Astrocyte of the spinal cord (primary cell): ENCODE data around the gene PDE9A.
A peak's percentile ranks its signal among the peaks of the same experiment; 100 is the strongest.

Experiments
- DNase-seq: peaks from one replicate; pipeline ENCODE4 v3.0.0; 2011; ENCODE audit warnings: low read depth, low spot score
- H3K4me3 ChIP-seq: 2 replicates; pipeline ENCODE4 v1.5.1; 2011; ENCODE audit warnings: low read depth, mild to moderate bottlenecking, low read length, moderate library complexity
- in situ Hi-C: cut with HindIII; loops from 2 replicates; pipeline ENCODE4 v1.10.0; 2017; ENCODE audit warnings: low sequenced_read_pairs
- TF ChIP-seq, protein P1 (sequence below): IDR thresholded peaks from 2 replicates; pipeline ENCODE4 v1.5.1; 2012; ENCODE audit warnings: low read depth, mild to moderate bottlenecking, low read length, inconsistent platforms

PDE9A gene

DNA sequence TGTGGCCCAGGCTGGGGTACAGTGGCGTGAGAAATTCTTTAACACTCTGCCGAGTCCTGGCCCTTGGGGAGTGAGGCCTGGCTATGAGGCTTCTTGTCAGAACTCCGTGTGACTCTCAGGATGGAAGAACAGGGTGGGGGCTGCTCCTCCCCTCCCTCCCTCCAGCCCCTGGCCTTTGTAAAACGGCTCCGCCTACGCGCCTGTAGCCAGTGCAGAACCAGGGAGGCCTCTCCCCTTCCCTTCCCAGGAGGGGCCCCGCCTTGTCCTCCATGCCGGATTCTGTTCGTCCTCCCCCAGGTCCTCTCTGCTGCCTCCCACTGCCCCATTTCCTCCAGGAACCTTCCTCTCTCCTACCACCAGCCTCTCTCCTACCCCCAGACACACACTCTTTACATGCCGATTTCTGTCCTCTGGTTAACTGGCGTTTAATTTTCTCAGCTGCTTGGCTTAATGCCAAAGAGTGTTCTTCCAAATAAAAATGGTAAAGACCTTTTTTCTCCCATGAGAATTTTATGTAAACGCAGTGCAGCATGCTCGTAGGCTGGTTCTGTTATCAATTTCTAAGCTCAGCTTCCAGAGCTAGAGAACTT lies 21.0 kb downstream of the PDE9A start:
- no peak overlapping the region for H3K4me3 ChIP-seq
- TF ChIP-seq, protein P1, sequence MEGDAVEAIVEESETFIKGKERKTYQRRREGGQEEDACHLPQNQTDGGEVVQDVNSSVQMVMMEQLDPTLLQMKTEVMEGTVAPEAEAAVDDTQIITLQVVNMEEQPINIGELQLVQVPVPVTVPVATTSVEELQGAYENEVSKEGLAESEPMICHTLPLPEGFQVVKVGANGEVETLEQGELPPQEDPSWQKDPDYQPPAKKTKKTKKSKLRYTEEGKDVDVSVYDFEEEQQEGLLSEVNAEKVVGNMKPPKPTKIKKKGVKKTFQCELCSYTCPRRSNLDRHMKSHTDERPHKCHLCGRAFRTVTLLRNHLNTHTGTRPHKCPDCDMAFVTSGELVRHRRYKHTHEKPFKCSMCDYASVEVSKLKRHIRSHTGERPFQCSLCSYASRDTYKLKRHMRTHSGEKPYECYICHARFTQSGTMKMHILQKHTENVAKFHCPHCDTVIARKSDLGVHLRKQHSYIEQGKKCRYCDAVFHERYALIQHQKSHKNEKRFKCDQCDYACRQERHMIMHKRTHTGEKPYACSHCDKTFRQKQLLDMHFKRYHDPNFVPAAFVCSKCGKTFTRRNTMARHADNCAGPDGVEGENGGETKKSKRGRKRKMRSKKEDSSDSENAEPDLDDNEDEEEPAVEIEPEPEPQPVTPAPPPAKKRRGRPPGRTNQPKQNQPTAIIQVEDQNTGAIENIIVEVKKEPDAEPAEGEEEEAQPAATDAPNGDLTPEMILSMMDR, result no peak
- no peak for DNase-seq
- in situ Hi-C loops, result no loop called here

DNA sequence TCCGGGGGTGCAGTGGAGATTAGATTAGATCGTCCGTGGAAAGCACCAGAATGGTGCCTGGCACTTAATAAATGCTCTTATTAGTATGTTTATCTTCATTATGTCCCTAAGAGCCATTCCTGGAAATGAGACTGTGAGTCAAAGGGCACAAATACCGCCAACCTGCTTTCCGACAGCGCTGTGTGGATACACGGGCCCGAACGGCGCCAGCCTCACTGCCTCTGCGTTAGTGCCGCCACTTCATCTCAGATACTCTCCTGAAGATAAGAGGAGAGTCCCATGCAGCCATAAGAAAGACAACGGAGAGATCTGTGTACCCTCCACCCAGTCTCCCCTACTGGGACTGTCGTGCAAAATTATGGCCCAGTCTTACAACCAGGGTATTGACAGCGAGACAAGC lies 22.0 kb downstream of the PDE9A start:
- DNase-seq, result no peak
- no peak overlapping the region for H3K4me3 ChIP-seq
- TF ChIP-seq, protein P1, result no peak
- in situ Hi-C loops, result no loop called here

DNA sequence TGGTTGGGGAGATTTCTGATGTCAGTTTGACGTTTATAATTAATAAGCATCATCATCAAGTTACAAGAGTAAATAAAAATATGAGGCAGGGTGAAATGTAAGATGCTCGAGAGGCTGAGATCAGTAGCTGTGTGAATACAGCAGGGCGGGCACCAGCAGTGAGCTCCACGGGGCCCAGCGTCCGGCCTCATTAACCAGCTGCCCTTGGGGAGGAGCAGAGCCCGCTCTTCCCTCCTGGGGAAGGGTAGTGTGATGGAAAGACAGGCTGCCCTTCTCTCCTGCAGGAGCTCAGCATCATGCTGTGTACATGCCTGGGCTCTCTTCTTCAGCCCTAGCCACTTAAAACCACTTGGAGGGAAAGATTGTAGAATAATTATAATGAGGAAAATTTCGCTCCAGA lies 23.4 kb downstream of the PDE9A start:
- DNase-seq, result no peak
- TF ChIP-seq, protein P1, result no peak
- in situ Hi-C loops, result no loop called here
- no peak overlapping the region for H3K4me3 ChIP-seq

DNA sequence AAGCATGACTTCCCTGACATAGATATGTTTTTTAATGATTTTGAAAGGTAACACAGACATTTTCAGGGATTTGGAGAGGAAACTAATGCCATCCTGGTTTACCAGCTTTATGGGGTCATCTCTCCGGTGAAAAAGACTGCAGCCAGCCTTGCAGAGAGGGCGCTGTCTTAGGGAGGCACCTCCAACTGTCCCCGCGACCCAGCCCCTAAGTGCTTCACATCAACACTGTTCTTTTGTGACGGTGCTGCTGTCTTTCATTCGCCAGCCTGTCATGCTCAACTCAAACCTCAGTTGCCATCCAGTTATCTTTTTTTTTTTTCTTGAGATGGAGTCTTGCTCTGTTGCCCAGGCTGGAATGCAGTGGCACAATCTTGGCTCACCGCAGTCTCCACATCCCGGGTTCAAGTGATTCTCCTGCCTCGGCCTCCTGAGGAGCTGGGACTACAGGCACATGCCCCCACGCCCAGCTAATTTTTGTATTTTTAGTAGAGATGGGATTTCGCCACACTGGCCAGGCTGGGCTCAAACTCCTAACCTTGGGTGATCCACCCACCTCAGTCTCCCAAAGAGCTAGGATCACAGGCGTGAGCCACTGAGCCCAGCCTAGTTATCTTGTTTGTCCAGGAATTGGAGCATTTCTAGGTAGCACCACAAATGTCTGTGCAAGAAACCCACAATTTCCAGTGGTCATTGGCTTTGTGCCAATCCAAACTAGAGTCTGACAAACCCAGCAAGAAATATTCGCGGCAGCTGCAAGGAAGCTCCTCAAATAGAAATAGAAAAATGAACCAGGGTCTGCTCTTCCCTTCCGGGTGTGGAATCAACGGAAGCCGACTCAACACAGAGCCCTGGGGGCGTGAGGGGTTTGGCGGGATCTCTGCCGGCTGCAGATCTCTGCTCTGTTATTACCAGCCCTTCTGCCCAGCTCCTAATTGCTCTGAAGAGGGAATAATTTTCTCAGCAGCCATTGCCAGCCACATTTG lies 24.2 kb downstream of the PDE9A start:
- TF ChIP-seq, protein P1, result no peak
- no peak overlapping the region for H3K4me3 ChIP-seq
- in situ Hi-C loops, result no loop called here
- DNase-seq, result peak; percentile 84

DNA sequence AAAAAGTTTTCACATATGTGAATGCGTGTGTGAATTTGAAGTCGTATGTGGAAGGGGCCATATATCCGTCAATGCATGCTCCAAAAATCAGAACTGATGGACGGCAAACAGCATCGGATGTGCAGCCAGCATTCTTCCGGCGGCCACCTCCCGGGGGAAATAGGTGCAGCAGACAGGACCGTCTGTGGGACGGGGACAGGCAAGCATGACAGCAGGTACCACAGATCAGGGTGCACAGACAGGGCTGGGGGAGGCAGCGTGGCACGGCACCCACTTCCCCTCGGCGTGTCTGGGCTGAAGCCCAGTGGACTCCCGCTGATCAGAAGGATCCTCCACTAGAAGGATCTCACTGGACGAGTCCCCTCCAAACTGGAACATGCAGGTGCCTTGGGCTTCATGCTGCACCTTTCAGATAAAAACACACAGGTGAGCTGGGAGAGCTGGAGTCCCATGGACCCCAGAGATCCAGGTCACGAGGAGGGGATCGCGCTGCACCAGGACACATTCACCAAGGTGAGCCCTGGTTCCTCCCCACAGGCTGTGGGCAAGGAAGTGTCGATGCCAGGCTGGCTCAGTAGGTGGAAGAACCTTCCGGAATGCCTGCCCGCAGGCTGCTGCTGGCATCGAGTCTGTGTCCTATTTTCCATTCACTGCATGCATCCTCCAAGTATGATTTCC lies 25.3 kb downstream of the PDE9A start:
- TF ChIP-seq, protein P1, result no peak
- no peak for DNase-seq
- no peak overlapping the region for H3K4me3 ChIP-seq
- in situ Hi-C loops, result no loop called here

DNA sequence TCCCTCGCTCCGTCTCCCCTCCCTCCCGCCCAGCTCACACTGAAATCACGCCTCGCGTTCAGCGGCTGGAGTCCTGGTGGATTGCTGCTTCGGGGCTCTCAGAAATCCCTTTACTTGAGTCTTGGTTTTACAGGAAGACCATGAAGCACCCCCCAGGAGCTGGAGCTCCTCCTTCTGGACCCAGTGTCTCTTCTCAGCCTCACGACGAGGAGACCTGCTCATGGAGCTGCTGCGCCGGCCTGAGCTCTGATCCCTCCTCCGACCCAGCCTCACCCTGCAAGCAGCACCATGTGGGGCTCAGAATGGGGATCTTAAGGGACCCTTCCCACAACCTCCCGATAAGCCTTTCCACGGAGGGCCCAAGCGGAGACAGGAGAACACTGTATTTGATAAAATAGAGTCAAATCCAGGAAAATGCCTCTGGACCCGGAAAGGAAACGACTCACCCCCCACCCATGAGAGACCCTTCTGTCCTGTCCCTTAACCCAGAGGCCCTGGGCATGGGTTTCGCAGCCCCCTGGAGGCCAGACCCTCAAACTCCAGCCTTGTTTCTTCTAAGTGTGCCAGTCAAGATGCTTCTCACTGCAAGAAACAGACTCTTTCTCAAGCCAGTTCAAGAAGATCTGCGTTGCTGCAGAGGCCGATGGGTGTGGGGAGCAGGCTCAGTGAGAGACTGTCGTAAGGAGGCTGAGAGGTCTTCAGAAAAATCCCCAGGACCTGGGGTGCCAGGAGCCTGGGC lies 26.1 kb downstream of the PDE9A start:
- DNase-seq, result no peak
- in situ Hi-C loops, result no loop called here
- TF ChIP-seq, protein P1, result no peak
- no peak overlapping the region for H3K4me3 ChIP-seq
